ENCODE measurements around the gene MRPS22.
A peak's percentile ranks its signal among the peaks of the same experiment; 100 is the strongest.
"Not testable (repeated sequence)": the region's sequence is repeated elsewhere in the genome, so short reads cannot be mapped to it uniquely, and the experiment has no call there.

Gene MRPS22

GRCh38 chr3:139311557-139311956, 32.3 kb upstream of the MRPS22 start:
- no peak for DNase-seq (ENCODE audit: low read depth in 2 of 2)

- DNase-seq (ENCODE audit: low read depth in 2 of 2) = no peak
These were observed 31.4 kb upstream of the MRPS22 start for GRCh38 chr3:139312416-139312815.

- no peak for DNase-seq (ENCODE audit: low read depth in 2 of 2)
These were observed 30.9 kb upstream of the MRPS22 start for GRCh38 chr3:139312959-139313358.

- DNase-seq (ENCODE audit: low read depth in 2 of 2) = no peak
These were observed 29.9 kb upstream of the MRPS22 start for GRCh38 chr3:139313921-139314320.

GRCh38 chr3:139317215-139317614, 26.6 kb upstream of the MRPS22 start:
- DNase-seq (ENCODE audit: low read depth in 2 of 2) = no peak

- no peak for DNase-seq (ENCODE audit: low read depth in 2 of 2)
These were observed 26.0 kb upstream of the MRPS22 start for GRCh38 chr3:139317660-139318430.

GRCh38 chr3:139318431-139318816, 25.4 kb upstream of the MRPS22 start:
- no peak for DNase-seq (ENCODE audit: low read depth in 2 of 2)

- DNase-seq (ENCODE audit: low read depth in 2 of 2) = no peak
These were observed 25.0 kb upstream of the MRPS22 start for GRCh38 chr3:139318826-139319225.

- no peak for DNase-seq (ENCODE audit: low read depth in 2 of 2)
These were observed 24.1 kb upstream of the MRPS22 start for GRCh38 chr3:139319428-139320402.

GRCh38 chr3:139320551-139321309, 23.1 kb upstream of the MRPS22 start:
- no peak for DNase-seq (ENCODE audit: low read depth in 2 of 2)

GRCh38 chr3:139322346-139322745, 21.5 kb upstream of the MRPS22 start:
- DNase-seq (ENCODE audit: low read depth in 2 of 2) = no peak

- DNase-seq (ENCODE audit: low read depth in 2 of 2) = no peak
These were observed 20.7 kb upstream of the MRPS22 start for GRCh38 chr3:139323146-139323545.

- no peak for DNase-seq (ENCODE audit: low read depth in 2 of 2)
These were observed 19.4 kb upstream of the MRPS22 start for GRCh38 chr3:139324456-139324855.

GRCh38 chr3:139325551-139325950, 18.3 kb upstream of the MRPS22 start:
- no peak for DNase-seq (ENCODE audit: low read depth in 2 of 2)

GRCh38 chr3:139326131-139326530, 17.7 kb upstream of the MRPS22 start:
- DNase-seq (ENCODE audit: low read depth in 2 of 2) = no peak

- DNase-seq (ENCODE audit: low read depth in 2 of 2) = no peak
These were observed 17.1 kb upstream of the MRPS22 start for GRCh38 chr3:139326707-139327106.

- no peak for DNase-seq (ENCODE audit: low read depth in 2 of 2)
These were observed 16.6 kb upstream of the MRPS22 start for GRCh38 chr3:139327231-139327630.

- DNase-seq (ENCODE audit: low read depth in 2 of 2) = no peak
These were observed 16.0 kb upstream of the MRPS22 start for GRCh38 chr3:139327861-139328260.

- DNase-seq (ENCODE audit: low read depth in 2 of 2) = no peak
These were observed 15.5 kb upstream of the MRPS22 start for GRCh38 chr3:139328356-139328755.

GRCh38 chr3:139329364-139329850, 14.4 kb upstream of the MRPS22 start:
- peak; percentile 79 to 89 for DNase-seq (ENCODE audit: low read depth in 2 of 2)

- no peak for DNase-seq (ENCODE audit: low read depth in 2 of 2)
These were observed 11.7 kb upstream of the MRPS22 start for GRCh38 chr3:139332092-139332491.

- DNase-seq (ENCODE audit: low read depth in 2 of 2) = not testable (repeated sequence)
These were observed 9.1 kb upstream of the MRPS22 start for GRCh38 chr3:139334675-139335074.

All from stimulated activated CD4-positive, alpha-beta T cell treated with anti-CD3 and anti-CD28 coated beads, Interleukin-1b, Interleukin-23, amount 100 ng/mL, for 4 hours (primary cell).